ENCODE measurements around the gene GRIFIN.

GRIFIN gene

DNA sequence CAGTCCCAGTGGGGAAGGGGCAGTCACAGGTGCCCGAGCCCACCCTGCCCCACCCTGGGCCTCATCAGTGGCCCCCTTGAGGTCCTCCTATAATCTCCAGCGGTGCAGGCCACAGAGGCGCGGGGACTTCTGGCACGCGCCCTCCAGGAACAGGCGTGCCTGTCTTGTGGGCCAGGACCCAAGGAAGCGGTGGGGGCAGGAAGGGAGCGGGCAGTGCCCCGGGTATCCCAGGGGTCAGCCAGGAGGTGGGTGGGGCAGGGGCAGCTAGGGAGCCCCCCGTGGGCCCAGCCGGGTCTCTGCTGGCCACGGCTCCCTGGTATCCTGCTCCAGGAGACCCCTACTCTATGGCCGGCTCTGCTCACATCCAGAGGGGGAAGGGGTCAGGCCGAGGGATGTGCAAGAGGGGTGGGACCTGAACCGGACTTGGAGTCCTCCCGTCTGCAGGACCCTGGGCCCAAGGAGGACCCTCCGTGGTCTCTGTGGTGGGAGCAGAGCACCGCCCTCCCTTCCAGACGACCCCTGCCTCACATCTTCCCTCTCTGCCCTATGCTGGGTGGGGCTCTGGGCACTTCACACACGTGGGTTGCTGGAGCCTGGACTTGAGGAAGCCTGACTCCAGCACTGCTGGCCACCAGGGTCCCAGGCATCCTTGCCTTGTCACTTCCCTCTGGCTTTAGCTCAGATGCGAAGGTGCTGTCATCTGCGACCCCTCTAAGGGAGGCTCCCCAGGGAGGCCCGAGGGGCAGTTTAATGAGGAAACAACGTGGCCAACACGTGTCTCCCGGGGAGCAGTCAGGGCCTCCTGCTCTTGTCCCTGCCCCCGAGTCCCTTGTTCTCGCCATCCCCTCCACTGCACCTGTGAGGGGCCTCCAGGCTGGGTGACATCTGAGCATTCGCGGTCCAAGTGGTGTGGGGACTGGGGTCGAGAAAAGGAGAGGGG, 18.3 kb upstream of the GRIFIN start:
- H3K36me3 ChIP-seq: no peaks in the 10 kb centered on the region
- TF ChIP-seq, protein P1, sequence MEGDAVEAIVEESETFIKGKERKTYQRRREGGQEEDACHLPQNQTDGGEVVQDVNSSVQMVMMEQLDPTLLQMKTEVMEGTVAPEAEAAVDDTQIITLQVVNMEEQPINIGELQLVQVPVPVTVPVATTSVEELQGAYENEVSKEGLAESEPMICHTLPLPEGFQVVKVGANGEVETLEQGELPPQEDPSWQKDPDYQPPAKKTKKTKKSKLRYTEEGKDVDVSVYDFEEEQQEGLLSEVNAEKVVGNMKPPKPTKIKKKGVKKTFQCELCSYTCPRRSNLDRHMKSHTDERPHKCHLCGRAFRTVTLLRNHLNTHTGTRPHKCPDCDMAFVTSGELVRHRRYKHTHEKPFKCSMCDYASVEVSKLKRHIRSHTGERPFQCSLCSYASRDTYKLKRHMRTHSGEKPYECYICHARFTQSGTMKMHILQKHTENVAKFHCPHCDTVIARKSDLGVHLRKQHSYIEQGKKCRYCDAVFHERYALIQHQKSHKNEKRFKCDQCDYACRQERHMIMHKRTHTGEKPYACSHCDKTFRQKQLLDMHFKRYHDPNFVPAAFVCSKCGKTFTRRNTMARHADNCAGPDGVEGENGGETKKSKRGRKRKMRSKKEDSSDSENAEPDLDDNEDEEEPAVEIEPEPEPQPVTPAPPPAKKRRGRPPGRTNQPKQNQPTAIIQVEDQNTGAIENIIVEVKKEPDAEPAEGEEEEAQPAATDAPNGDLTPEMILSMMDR (IDR thresholded peaks at IDR 0.05; ENCODE audit: low read depth, low read length): no peak

GRCh38 chr7:2493205-2494164, 17.3 kb upstream of the GRIFIN start:
- Histone ChIP-seq H3K27ac (no peak overlapping the region), H3K27me3 (ENCODE audit: insufficient read depth, low read depth, severe bottlenecking) (no peaks in the 10 kb centered on the region)
- TF ChIP-seq, protein P1 (IDR thresholded peaks at IDR 0.05; ENCODE audit: low read depth, low read length): no peak

More for the DNA sequence above, 18.3 kb upstream of the GRIFIN start:
- Histone ChIP-seq H3K9me3 (ENCODE audit: severe bottlenecking) (no peaks in the 10 kb centered on the region), H3K4me3 (ENCODE audit: low read depth, low read length) (no peak overlapping the region), H3K27ac (no peak overlapping the region), H3K27me3 (ENCODE audit: insufficient read depth, low read depth, severe bottlenecking) (no peaks in the 10 kb centered on the region)
- DNase-seq: no peak

GRCh38 chr7:2492038-2492437, 15.8 kb upstream of the GRIFIN start:
- Histone ChIP-seq H3K27ac (no peak overlapping the region), H3K9me3 (ENCODE audit: severe bottlenecking) (no peaks in the 10 kb centered on the region), H3K4me3 (ENCODE audit: low read depth, low read length) (no peak overlapping the region), H3K27me3 (ENCODE audit: insufficient read depth, low read depth, severe bottlenecking) (no peaks in the 10 kb centered on the region), H3K36me3 (no peaks in the 10 kb centered on the region)
- TF ChIP-seq, protein P1 (IDR thresholded peaks at IDR 0.05; ENCODE audit: low read depth, low read length): no peak
- DNase-seq: no peak

More at GRCh38 chr7:2493205-2494164, 17.3 kb upstream of the GRIFIN start:
- DNase-seq: no peak
- no peaks in the 10 kb centered on the region for H3K9me3 ChIP-seq (ENCODE audit: severe bottlenecking)
- no peaks in the 10 kb centered on the region for H3K36me3 ChIP-seq
- no peak overlapping the region for H3K4me3 ChIP-seq (ENCODE audit: low read depth, low read length)

DNA sequence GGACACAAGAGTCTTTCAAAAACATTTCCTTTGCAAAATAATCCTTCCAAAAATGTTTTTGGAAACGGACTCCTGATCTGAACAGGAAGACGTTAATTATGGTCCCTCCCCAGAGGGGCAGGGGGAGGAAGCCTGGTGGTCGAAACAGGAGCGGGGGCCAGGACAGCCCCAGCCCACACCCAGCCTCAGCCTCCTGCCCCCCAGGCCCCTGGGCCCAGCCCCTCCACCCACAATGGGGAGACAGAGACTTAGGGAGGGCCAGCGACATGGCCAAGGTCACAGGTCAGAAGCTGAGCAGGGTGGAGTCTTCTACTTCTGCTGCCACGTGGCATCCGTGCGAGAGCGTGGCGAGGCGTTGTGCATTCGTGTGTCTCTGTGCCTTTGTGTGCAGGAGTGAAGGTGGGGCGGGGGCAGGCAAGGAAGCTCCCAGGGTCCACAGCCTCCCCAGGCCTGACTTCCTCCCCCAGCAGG, 14.0 kb upstream of the GRIFIN start:
- TF ChIP-seq, protein P1 (IDR thresholded peaks at IDR 0.05; ENCODE audit: low read depth, low read length): no peak
- H3K27me3 ChIP-seq (ENCODE audit: insufficient read depth, low read depth, severe bottlenecking): no peaks in the 10 kb centered on the region
- no peaks in the 10 kb centered on the region for H3K9me3 ChIP-seq (ENCODE audit: severe bottlenecking)
- H3K36me3 ChIP-seq: no peaks in the 10 kb centered on the region
- no peak overlapping the region for H3K27ac ChIP-seq
- DNase-seq: no peak
- H3K4me3 ChIP-seq (ENCODE audit: low read depth, low read length): no peak overlapping the region

GRCh38 chr7:2488681-2489080, 12.5 kb upstream of the GRIFIN start:
- no peak overlapping the region for H3K4me3 ChIP-seq (ENCODE audit: low read depth, low read length)
- H3K9me3 ChIP-seq (ENCODE audit: severe bottlenecking): no peaks in the 10 kb centered on the region
- no peak overlapping the region; the same call in 1 of the 2 replicates for H3K27ac ChIP-seq
- no peaks in the 10 kb centered on the region for H3K36me3 ChIP-seq
- TF ChIP-seq, protein P1 (IDR thresholded peaks at IDR 0.05; ENCODE audit: low read depth, low read length): no peak
- no peak for DNase-seq
- H3K27me3 ChIP-seq (ENCODE audit: insufficient read depth, low read depth, severe bottlenecking): no peaks in the 10 kb centered on the region
